Stimulated activated naive B cell treated with anti-CD40 and anti-IgM and Interleukin-4, amounts not matched to agents 10 μg/mL and 1 μg/mL and 100 μg/mL, for 72 hours (primary cell): ENCODE results near the gene STEAP1B.
"Not testable (repeated sequence)": the region's sequence is repeated elsewhere in the genome, so short reads cannot be mapped to it uniquely, and the experiment has no call there.

Source experiments
- ATAC-seq, 2 donors: fragments of 150-1000 bp; cut with Tn5 transposase; replicated peaks; 2 replicates each; pipeline ENCODE4 v1.10.0; 2021; ENCODE audit warnings: moderate library complexity in 1 of 2
- DNase-seq: peaks from one replicate; pipeline ENCODE4 v3.0.0; 2021
- H3K27ac Mint-ChIP-seq: one replicate; pipeline ENCODE4 v1.8.0; 2022; ENCODE audit warnings: mild to moderate bottlenecking, mixed read lengths
- H3K27me3 Mint-ChIP-seq, 2 donors: one replicate each; pipeline ENCODE4 v1.8.0; 2022; ENCODE audit warnings: mixed read lengths in 2 of 2
- H3K36me3 Mint-ChIP-seq, 2 donors: one replicate each; pipeline ENCODE4 v1.8.0; 2022; ENCODE audit warnings: mixed read lengths in 2 of 2, mild to moderate bottlenecking in 1 of 2
- H3K4me1 Mint-ChIP-seq, 2 donors: one replicate each; pipeline ENCODE4 v1.8.0; 2022; ENCODE audit warnings: mixed read lengths in 2 of 2, mild to moderate bottlenecking in 1 of 2
- H3K4me3 Mint-ChIP-seq, 2 donors: one replicate each; pipeline ENCODE4 v1.8.0; 2022; ENCODE audit warnings: mild to moderate bottlenecking in 2 of 2, mixed read lengths in 2 of 2, moderate library complexity in 1 of 2
- H3K9me3 Mint-ChIP-seq, 2 donors: one replicate each; pipeline ENCODE4 v1.8.0; 2022; ENCODE audit warnings: mixed read lengths in 2 of 2, mild to moderate bottlenecking in 1 of 2

Gene STEAP1B

DNA sequence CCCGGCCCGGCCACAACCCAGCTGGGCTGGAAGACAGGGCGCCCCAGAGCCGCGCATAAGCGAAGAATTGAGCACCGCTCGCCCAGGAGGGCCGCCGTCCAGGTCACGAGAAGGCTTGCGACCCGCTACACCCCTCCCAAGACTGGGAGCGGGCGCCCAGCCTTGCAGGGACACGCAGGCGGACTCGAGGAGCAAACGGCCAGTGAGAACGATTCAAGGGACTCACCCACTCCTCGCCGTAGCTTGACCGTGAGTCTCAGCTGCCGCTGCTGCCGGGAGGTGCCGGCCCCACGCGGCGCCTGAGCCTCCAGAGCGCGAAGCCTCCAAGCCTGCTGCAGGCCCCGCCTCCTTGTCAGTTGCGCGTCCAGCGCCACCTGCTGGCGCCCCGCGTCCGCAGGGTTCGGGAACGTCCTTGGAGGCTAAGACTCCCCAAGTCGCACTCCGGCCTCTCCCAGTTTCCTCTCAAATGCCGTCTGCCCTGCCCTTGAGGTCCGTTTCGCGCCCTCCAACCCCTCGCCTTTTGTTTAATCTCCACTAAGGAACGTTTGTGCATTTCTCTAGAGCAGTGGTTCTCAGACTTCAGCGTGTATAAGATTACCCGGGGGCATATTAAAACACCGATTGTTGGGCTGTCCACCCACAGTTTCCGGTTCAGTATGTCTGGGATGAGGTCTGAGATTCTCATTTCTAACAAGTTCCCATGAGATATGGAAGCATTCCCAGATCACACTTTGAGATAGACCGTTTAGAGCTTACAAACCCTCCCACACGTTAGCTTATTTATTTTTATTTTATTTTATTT lies at the start of gene STEAP1B:
Gene STEAP1B, minus strand, starts transcription at position 301 of the 802 bp plus-strand sequence. CDS start 5,333 bp downstream, outside the sequence.
- peaks cover 3 to 18% of the 10 kb centered on the region in 2 donors for H3K27me3 Mint-ChIP-seq

DNA sequence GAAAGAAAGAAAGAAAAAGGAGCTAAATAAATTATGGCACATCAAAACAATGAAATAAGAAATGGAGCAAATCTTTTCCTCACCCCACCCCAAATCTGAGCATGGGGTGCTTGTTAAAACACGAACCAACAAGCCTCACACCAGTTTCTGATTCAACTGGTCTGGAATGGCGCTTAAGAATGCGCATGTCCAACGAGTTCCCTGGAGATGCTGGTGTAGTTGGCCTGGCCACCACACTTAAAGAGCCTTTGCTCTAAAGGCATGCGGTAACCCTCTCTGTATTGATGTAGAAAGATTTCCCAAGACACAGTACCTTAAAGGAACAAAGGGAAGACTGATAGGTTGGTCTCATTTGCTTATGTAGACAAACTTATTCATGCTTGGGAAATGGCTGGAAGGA lies 49.1 kb upstream of the STEAP1B start:
- H3K27ac Mint-ChIP-seq, result no peak overlapping the region
- ATAC-seq (no peak), DNase-seq (no peak)
- H3K4me1 Mint-ChIP-seq, result peaks cover 32 to 45% of the 10 kb centered on the region in 2 donors
- peaks cover 4 to 6% of the 10 kb centered on the region in 2 donors for H3K36me3 Mint-ChIP-seq
- H3K9me3 Mint-ChIP-seq, result no peaks in the 10 kb centered on the region
- H3K27me3 Mint-ChIP-seq, result peaks cover 12 to 25% of the 10 kb centered on the region in 2 donors
- peak overlapping the region; percentile 90 to 95 for H3K4me3 Mint-ChIP-seq

More for the DNA sequence above, at the start of gene STEAP1B:
- H3K27ac Mint-ChIP-seq, result peak within 1 kb of the TSS; percentile 75
- DNase-seq, result peak; percentile 80
- peak within 1 kb of the TSS; percentile 70 to 76 for H3K4me3 Mint-ChIP-seq
- H3K36me3 Mint-ChIP-seq, H3K4me1 Mint-ChIP-seq, H3K9me3 Mint-ChIP-seq: not testable (repeated sequence)
- peak; percentile 99 for ATAC-seq

DNA sequence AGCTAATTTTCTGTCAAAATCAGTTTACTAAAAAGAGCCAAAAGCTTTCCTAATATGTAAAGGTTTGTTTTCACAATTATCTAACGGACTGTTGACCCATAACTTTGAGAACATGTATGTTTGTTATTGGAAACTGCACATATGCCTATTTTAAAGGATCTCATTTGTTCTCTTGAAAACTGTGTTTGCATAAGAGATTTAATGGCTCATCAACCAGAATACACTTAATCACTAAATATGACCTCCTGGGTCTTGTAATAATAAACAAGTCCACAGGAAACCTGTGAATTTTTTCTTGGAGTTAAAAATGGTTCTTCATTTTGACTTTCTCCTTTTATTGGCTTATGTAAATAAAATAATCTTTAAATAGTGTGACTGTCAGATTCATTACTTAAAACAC lies 48.3 kb upstream of the STEAP1B start:
- ATAC-seq (no peak), DNase-seq (no peak)
- Mint-ChIP-seq H3K36me3 (peaks cover 3 to 4% of the 10 kb centered on the region in 2 donors), H3K27me3 (peaks cover 12 to 22% of the 10 kb centered on the region in 2 donors), H3K9me3 (no peaks in the 10 kb centered on the region), H3K27ac (no peak overlapping the region), H3K4me1 (peaks cover 30 to 42% of the 10 kb centered on the region in 2 donors), H3K4me3 (no peak overlapping the region)

DNA sequence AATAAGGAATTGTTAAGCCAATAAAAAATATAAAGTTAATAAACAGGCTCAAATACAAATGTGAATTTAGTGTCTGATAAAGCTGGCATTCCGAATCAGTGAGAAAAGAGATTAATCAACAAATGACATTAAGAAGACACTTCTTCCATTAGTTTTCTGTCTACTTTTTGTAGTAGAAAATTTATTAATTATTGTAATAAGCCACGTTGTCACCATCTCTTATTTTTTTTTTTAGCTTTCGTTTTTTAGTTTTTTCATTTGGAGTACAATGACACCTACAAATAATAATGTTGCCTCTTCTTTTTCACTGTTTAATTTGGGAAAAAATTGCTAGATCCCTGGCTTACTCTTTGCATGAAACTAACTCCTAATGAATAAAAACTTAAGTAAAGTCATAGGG lies 46.8 kb upstream of the STEAP1B start:
- Mint-ChIP-seq H3K27ac (no peak overlapping the region), H3K4me1 (peaks cover 16 to 26% of the 10 kb centered on the region in 2 donors), H3K36me3 (peaks cover 3 to 4% of the 10 kb centered on the region in 2 donors), H3K4me3 (no peak overlapping the region), H3K9me3 (no peaks in the 10 kb centered on the region), H3K27me3 (peaks cover 9 to 22% of the 10 kb centered on the region in 2 donors)
- DNase-seq (no peak), ATAC-seq (no peak)

DNA sequence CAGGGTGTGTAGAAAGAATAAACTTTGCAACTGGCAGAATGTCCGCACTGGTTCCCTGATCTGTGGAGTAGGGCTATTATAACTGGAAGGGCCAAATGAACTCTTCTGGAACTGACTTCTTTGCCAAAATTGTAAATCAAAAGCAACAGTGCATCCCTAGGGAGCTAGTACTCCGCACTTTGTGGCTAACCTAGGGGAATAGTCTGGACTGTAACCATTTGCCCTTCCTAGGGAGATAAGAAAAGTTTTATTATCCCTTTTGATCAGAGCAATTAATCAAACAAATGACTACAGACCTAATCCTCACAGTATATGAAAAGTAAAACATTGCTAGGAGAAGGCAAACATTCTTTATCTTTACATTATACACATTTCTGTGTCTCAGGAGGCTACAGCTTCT lies 45.5 kb upstream of the STEAP1B start:
- peaks cover 2 to 3% of the 10 kb centered on the region in 2 donors for H3K36me3 Mint-ChIP-seq
- H3K4me1 Mint-ChIP-seq, result peaks cover 10 to 14% of the 10 kb centered on the region in 2 donors
- H3K9me3 Mint-ChIP-seq, result no peaks in the 10 kb centered on the region
- no peak overlapping the region for H3K4me3 Mint-ChIP-seq
- no peak overlapping the region for H3K27ac Mint-ChIP-seq
- no peak for ATAC-seq
- no peak for DNase-seq
- peaks cover 9 to 22% of the 10 kb centered on the region in 2 donors for H3K27me3 Mint-ChIP-seq

DNA sequence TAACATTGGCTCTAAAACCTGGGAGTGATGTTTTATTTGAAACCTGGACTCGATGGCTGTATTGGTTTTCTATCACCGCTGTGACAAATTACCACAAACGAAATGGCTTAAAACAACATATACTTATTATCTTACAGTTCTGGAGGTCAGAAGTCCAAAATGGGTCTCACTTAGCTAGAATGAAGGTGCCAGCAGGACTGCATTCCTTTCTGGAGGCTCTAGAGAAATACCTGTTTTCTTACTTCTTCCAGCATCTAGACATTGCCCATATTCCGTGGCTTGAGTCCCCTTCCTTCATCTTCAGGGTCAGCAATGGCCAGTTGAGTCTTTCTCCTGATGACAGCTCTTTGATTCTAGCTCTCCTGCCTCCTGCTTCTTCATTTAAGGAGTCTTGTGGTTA lies 44.3 kb upstream of the STEAP1B start:
- H3K27ac Mint-ChIP-seq, result no peak overlapping the region
- H3K4me1 Mint-ChIP-seq, result peaks cover 1 to 2% of the 10 kb centered on the region in 2 donors
- no peak overlapping the region for H3K4me3 Mint-ChIP-seq
- H3K36me3 Mint-ChIP-seq, result peaks cover 0 to 3% of the 10 kb centered on the region in 2 donors
- no peak for ATAC-seq
- H3K9me3 Mint-ChIP-seq, result no peaks in the 10 kb centered on the region
- peaks cover 2 to 11% of the 10 kb centered on the region in 2 donors for H3K27me3 Mint-ChIP-seq
- no peak for DNase-seq

DNA sequence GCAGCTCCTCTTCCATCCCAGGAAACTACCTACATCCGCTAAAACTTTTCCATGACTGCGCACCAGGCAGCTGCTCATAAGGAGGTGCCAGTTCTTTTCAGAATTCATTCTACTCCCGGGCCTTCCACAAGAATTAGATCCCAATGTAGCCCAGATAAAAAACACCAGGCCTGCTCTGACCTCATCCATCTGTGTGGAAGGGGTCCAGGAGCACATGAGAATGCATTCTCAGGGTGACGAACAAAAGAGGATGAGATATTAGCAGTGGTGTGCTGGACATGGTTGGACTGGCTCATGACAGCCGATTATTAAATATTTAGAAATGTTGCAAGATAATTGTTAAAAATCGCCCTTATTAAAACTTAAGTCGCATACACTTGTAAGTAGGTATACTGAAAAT lies 43.2 kb upstream of the STEAP1B start:
- Mint-ChIP-seq H3K36me3 (peaks cover 0 to 3% of the 10 kb centered on the region in 2 donors), H3K27me3 (peaks cover 0 to 8% of the 10 kb centered on the region in 2 donors), H3K4me3 (no peak overlapping the region), H3K27ac (no peak overlapping the region), H3K4me1 (no peaks in the 10 kb centered on the region), H3K9me3 (no peaks in the 10 kb centered on the region)
- ATAC-seq (no peak), DNase-seq (no peak)

DNA sequence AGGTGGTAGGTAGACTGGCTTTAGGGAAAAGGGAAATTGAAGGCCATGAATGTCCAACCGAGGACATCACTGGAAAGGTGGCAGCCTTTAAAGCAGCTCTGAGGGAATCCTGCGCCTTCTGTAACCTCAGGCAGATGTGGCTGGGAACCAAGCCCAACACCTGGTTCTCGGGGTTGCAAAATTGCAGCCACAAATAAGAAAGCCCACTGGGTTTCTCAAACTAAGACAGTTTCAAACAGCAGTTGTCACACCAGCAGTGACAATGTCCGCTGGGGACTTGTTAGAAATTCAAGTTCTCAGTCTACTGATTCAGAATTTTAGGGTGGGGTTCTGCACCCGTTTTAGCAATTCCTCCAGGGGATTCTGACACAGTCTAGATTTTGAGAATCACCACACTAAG lies 42.7 kb upstream of the STEAP1B start:
- H3K4me3 Mint-ChIP-seq, result no peak overlapping the region
- H3K36me3 Mint-ChIP-seq, result peaks cover 0 to 3% of the 10 kb centered on the region in 2 donors
- ATAC-seq (no peak), DNase-seq (no peak)
- no peaks in the 10 kb centered on the region for H3K9me3 Mint-ChIP-seq
- H3K27ac Mint-ChIP-seq, result no peak overlapping the region
- H3K27me3 Mint-ChIP-seq, result peaks cover 0 to 8% of the 10 kb centered on the region in 2 donors
- no peaks in the 10 kb centered on the region for H3K4me1 Mint-ChIP-seq

DNA sequence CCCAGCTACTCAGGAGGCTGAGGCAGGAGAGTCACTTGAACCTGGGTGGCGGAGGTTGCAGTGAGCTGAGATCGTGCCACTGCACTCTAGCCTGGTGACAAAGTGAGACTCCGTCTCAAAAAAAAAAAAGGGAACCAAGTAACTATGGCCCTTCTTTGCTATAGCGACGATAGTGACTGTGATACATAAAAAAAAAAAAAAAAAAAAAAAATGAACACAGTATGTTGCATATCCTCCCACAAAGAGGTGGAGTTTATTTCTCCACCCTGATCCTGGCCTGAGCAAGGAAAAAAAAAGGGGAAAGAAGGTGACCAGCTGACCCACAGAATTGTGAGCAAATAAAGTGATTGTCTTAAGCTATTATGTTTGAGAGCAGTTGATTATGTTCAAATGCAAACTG lies 42.3 kb upstream of the STEAP1B start:
- Mint-ChIP-seq H3K36me3 (peaks cover 0 to 3% of the 10 kb centered on the region in 2 donors), H3K27ac (no peak overlapping the region), H3K9me3 (no peaks in the 10 kb centered on the region), H3K4me3 (no peak overlapping the region), H3K4me1 (no peaks in the 10 kb centered on the region), H3K27me3 (peaks cover 0 to 8% of the 10 kb centered on the region in 2 donors)
- DNase-seq (no peak), ATAC-seq (no peak)

DNA sequence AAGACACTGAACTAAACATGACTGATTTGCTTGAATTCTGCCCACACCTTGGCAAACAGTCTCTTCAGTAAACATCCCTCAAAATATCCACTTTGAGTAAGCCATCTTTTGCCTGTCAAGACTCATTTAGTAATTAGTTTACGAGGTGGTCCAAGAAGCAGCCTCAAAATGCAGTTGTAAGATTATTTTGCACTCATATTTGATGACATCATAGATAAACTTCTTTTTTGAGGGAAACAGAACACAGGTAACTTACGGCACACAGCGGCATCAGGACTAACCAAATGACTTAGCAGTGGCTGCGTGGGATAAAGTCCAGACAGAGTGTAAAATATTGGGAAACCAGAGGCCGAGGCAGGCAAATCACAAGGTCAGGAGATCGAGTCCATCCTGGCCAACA lies 41.8 kb upstream of the STEAP1B start:
- no peaks in the 10 kb centered on the region for H3K9me3 Mint-ChIP-seq
- H3K27ac Mint-ChIP-seq, result no peak overlapping the region
- H3K36me3 Mint-ChIP-seq, result peaks cover 0 to 3% of the 10 kb centered on the region in 2 donors
- DNase-seq (no peak), ATAC-seq (no peak)
- no peak overlapping the region for H3K4me3 Mint-ChIP-seq
- no peaks in the 10 kb centered on the region for H3K4me1 Mint-ChIP-seq
- peaks cover 0 to 8% of the 10 kb centered on the region in 2 donors for H3K27me3 Mint-ChIP-seq

DNA sequence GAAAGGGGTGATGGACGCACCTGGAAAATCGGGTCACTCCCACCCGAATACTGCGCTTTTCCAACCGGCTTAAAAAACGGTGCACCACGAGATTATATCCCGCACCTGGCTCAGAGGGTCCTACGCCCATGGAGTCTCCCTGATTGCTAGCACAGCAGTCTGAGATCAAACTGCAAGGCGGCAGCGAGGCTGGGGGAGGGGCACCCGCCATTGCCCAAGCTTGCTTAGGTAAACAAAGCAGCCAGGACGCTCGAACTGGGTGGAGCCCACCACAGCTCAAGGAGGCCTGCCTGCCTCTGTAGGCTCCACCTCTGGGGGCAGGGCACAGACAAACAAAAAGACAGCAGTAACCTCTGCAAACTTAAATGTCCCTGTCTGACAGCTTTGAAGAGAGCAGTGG lies 28.5 kb upstream of the STEAP1B start:
- not testable (repeated sequence) for H3K9me3 Mint-ChIP-seq, DNase-seq, ATAC-seq, H3K36me3 Mint-ChIP-seq, H3K27me3 Mint-ChIP-seq, H3K4me3 Mint-ChIP-seq, H3K27ac Mint-ChIP-seq
- H3K4me1 Mint-ChIP-seq, result peaks cover 8 to 15% of the 10 kb centered on the region in 2 donors

DNA sequence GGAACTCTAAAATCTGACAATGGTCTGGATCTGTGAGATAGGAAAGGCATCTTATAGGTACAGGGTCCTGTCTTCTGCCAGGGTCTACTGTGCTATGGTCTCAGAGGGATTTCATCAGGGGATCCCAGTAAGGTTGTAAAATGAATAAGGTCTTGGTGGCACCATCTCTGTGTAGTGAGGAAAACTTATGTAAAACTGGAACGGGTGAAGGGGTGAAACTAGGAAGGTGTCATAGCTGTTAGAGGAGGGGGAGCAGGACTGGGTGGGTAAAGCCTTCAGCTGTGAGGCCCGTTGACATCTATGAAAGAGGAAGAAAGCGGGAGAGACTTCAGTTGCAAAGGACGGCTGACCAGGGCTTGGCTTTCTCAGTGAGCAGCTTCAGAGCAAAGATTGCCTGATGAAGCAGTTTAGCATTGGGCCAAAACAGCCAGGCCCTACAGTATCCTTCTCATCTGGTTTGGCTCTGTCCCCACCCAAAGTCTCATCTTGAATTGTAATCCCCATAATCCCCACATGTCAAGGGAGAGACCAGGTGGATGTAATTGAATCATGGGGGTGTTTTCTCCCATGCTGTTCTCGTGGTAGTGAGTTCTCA lies 24.5 kb upstream of the STEAP1B start:
- peak; percentile 48 to 54 for ATAC-seq

DNA sequence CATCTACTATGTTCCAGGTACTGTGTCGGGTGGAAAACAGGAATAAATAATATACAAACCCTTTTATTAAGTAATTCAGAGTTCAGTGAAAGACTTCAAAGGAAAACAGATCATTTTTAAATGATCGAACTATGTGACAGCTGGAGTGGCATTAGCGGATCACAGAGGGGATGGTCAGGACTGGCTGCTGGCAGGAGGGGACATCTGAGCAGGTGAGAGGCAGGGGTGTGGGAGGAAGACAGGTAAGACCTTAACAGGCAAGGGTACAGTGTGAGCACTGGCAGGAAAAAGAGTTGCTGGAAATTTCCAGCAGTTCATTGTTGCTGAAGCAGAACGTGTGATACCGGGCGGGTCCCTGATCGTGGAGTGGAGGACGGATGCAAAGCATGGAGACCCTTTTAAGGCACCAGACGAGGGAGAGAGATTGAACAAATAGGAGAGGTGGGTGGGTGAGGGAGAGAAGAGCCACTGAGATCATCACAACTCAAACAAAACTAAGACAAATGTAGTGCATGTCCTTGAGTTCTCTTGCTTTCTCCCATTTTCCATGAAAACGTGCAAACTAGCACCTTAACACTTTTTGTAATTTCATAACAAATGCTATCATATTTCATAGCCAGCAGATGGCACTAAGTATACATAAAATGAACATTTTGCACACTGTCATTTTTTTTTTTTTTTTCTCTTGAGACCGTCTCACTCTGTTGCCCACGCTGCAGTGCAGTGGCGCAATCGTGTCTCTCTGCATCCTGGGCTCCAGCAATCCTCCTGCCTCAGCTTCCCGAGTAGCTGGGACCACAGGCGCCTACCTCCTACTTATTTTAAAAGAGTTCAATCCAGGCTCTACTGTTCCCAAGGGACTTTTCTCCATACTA lies 23.7 kb upstream of the STEAP1B start:
- H3K27ac Mint-ChIP-seq, result peak overlapping the region; percentile 42
- H3K36me3 Mint-ChIP-seq, result peaks cover 4 to 19% of the 10 kb centered on the region in 2 donors
- not testable (repeated sequence) for H3K27me3 Mint-ChIP-seq, H3K9me3 Mint-ChIP-seq, DNase-seq
- H3K4me3 Mint-ChIP-seq, result peak overlapping the region; percentile 46 to 72
- peak; percentile 84 to 88 for ATAC-seq
- H3K4me1 Mint-ChIP-seq, result peaks cover 12 to 18% of the 10 kb centered on the region in 2 donors

More for the DNA sequence above, 24.5 kb upstream of the STEAP1B start:
- Mint-ChIP-seq H3K4me1 (peaks cover 9 to 18% of the 10 kb centered on the region in 2 donors), H3K4me3 (peak overlapping the region; percentile 46 to 72), H3K36me3 (peaks cover under 1 to 12% of the 10 kb centered on the region in 2 donors)
- H3K9me3 Mint-ChIP-seq, DNase-seq, H3K27me3 Mint-ChIP-seq, H3K27ac Mint-ChIP-seq: not testable (repeated sequence)

DNA sequence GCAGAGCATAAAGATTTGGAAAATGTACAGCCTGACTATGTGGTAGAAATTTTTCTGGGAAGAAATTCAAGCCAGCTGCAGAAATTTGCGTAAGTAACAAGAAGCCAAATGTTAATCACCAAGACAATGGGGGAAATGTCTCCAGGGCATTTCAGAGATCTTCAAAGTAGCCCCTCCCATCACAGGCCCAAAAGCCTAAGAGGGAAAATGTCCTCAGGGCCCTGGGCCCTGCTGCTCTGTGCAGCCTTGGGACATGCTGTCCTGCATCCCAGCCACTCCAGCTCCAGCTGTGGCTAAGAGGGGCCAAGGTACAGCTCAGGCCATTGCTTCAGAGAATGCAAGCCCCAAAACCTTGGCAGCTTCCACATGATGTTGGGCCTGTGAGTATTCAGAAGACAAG lies 19.6 kb upstream of the STEAP1B start:
- not testable (repeated sequence) for DNase-seq, H3K4me3 Mint-ChIP-seq

More for the DNA sequence above, 19.6 kb upstream of the STEAP1B start:
- H3K27ac Mint-ChIP-seq, H3K9me3 Mint-ChIP-seq, ATAC-seq, H3K27me3 Mint-ChIP-seq: not testable (repeated sequence)
- H3K4me1 Mint-ChIP-seq, result peaks cover 18 to 27% of the 10 kb centered on the region in 2 donors
- peaks cover 4 to 15% of the 10 kb centered on the region in 2 donors for H3K36me3 Mint-ChIP-seq
